NCI-H2196 treated with DMSO at 0.1 percent for 48 hours (cell line): ENCODE results near the gene APOA1.

Experiments used
- DNase-seq: peaks from one replicate; lab custom pipeline; 2025; ENCODE audit not compliant: unreplicated experiment; lab: John Stamatoyannopoulos, UW

Gene APOA1

GRCh38 chr11:116837231-116838091 is at the start of gene APOA1:
Gene APOA1 (minus strand): TSS chr11:116837622. CDS start chr11:116837387, 235 bp downstream.
- DNase-seq, result no peak

- DNase-seq, result no peak
Measured at GRCh38 chr11:116885951-116886655, 48.7 kb upstream of the APOA1 start.

- DNase-seq, result no peak
Measured at GRCh38 chr11:116882386-116882785, 45.0 kb upstream of the APOA1 start.

- no peak for DNase-seq
Measured at GRCh38 chr11:116881143-116881542, 43.7 kb upstream of the APOA1 start.

GRCh38 chr11:116879800-116880625 is 42.6 kb upstream of the APOA1 start:
- peak; percentile 37 for DNase-seq

GRCh38 chr11:116876656-116877055 is 39.2 kb upstream of the APOA1 start:
- DNase-seq, result no peak

- DNase-seq, result no peak
Measured at GRCh38 chr11:116875194-116875593, 37.8 kb upstream of the APOA1 start.

- DNase-seq, result no peak
Measured at GRCh38 chr11:116874251-116874650, 36.8 kb upstream of the APOA1 start.

GRCh38 chr11:116873381-116873780 is 36.0 kb upstream of the APOA1 start:
- no peak for DNase-seq

- DNase-seq, result no peak
Measured at GRCh38 chr11:116871248-116871647, 33.8 kb upstream of the APOA1 start.

GRCh38 chr11:116870054-116870453 is 32.6 kb upstream of the APOA1 start:
- DNase-seq, result no peak

- DNase-seq, result peak; percentile 51
Measured at GRCh38 chr11:116869610-116870009, 32.2 kb upstream of the APOA1 start.

- DNase-seq, result no peak
Measured at GRCh38 chr11:116868066-116868465, 30.6 kb upstream of the APOA1 start.

GRCh38 chr11:116867619-116868018 is 30.2 kb upstream of the APOA1 start:
- no peak for DNase-seq

- no peak for DNase-seq
Measured at GRCh38 chr11:116866804-116867455, 29.5 kb upstream of the APOA1 start.

- DNase-seq, result no peak
Measured at GRCh38 chr11:116865696-116866095, 28.3 kb upstream of the APOA1 start.

GRCh38 chr11:116864531-116864930 is 27.1 kb upstream of the APOA1 start:
- DNase-seq, result no peak

- DNase-seq, result no peak
Measured at GRCh38 chr11:116862951-116863350, 25.5 kb upstream of the APOA1 start.

- DNase-seq, result no peak
Measured at GRCh38 chr11:116862185-116862584, 24.8 kb upstream of the APOA1 start.

GRCh38 chr11:116861539-116861938 is 24.1 kb upstream of the APOA1 start:
- DNase-seq, result no peak

- DNase-seq, result no peak
Measured at GRCh38 chr11:116860303-116860702, 22.9 kb upstream of the APOA1 start.
